Measurements from ENCODE around the gene TANGO6. TPM values are rescaled to one million over a fixed set of nuclear protein-coding genes. Genes with fewer than 3 reads are reported as not detected.

Gene TANGO6
- polyA plus RNA-seq, 1 donor (not counting 4 experiments of a cell fraction or from before 2014, with no cell fraction given) = 13.1 TPM

DNA sequence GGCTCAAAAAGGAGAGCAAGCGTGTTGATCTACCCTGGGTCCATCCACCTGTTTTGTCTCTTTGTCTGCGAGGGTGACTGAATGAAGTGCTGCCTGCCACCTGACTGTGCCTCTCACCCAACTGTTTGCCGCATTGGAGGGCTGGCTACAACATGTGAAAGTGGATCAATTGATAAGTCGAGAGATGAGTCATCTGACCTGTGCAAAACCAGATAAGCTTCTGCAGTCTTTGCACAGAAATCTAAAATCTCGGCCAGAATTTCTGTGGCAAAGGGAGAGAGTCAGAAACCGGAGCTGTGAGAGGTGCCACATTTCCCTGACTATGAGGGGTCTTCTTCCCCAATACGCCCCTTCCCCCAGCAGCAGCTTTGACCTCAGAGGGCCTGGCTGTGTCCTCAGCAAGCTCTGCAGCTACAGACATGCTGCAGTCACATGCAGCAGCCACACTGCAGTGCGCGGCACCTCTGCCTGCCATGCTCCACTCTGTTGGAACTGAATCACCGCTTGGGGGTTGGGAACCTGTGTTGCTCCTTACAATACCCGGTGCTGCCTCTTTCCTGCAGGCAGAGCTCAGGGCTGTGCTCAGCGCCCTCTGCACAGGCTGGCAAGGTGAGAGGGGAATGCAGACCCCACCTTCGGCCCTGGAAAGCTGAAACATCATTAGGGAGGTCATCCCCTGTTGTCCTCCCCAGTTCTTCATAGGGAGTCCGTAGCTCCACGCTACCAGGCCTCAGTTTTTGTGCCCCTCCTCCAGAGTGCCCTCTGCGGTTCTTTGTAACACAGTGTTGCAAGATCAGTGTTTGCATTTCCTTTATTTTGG is 246.0 kb downstream of the TANGO6 start:
- Histone ChIP-seq H3K36me3 (ENCODE audit: control insufficient read depth in 2 of 2, extremely low read depth in 1 of 2, insufficient read depth in 2 of 2, low read length in 2 of 2) (no peaks in the 10 kb centered on the region), H3K4me1 (ENCODE audit: control insufficient read depth, extremely low read depth, insufficient read depth, low read length) (peaks cover 18% of the 10 kb centered on the region), H3K4me3 (ENCODE audit: control insufficient read depth in 2 of 3, extremely low read depth in 1 of 3, insufficient read depth in 2 of 3, low read depth in 1 of 3, low read length in 3 of 3) (no peak overlapping the region), H4K20me1 (ENCODE audit: control insufficient read depth, extremely low read depth, insufficient read depth, low read length) (no peaks in the 10 kb centered on the region), H3K4me2 (ENCODE audit: control insufficient read depth, extremely low read depth, insufficient read depth, low read depth, low read length) (peak overlapping the region; percentile 56), H3K27me3 (ENCODE audit: control insufficient read depth, extremely low read depth, insufficient read depth, low read length) (no peaks in the 10 kb centered on the region), H3K27ac (ENCODE audit: control insufficient read depth, insufficient read depth, low read length) (peak overlapping the region; percentile 23), H3K79me2 (ENCODE audit: control insufficient read depth, insufficient read depth, low read length) (no peaks in the 10 kb centered on the region), H3K9me3 (ENCODE audit: control insufficient read depth, low read depth, low read length) (no peaks in the 10 kb centered on the region), H3K9ac (ENCODE audit: control insufficient read depth, extremely low read depth, insufficient read depth, low read length) (no peak overlapping the region), H2AFZ (ENCODE audit: control insufficient read depth, low read length) (peak overlapping the region; percentile 38), H3K9me1 (ENCODE audit: control insufficient read depth, extremely low read depth, insufficient read depth, low read length) (no peaks in the 10 kb centered on the region)
- no peak for TF ChIP-seq EZH2 (IDR thresholded peaks at IDR 0.05; ENCODE audit: low read length)
- TF ChIP-seq, protein P1, sequence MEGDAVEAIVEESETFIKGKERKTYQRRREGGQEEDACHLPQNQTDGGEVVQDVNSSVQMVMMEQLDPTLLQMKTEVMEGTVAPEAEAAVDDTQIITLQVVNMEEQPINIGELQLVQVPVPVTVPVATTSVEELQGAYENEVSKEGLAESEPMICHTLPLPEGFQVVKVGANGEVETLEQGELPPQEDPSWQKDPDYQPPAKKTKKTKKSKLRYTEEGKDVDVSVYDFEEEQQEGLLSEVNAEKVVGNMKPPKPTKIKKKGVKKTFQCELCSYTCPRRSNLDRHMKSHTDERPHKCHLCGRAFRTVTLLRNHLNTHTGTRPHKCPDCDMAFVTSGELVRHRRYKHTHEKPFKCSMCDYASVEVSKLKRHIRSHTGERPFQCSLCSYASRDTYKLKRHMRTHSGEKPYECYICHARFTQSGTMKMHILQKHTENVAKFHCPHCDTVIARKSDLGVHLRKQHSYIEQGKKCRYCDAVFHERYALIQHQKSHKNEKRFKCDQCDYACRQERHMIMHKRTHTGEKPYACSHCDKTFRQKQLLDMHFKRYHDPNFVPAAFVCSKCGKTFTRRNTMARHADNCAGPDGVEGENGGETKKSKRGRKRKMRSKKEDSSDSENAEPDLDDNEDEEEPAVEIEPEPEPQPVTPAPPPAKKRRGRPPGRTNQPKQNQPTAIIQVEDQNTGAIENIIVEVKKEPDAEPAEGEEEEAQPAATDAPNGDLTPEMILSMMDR (optimal IDR thresholded peaks at IDR 0.05 in 1 of 3, IDR thresholded peaks at IDR 0.05 in 1 of 3, conservative IDR thresholded peaks at IDR 0.05 in 1 of 3; ENCODE audit: extremely low read depth in 1 of 3, insufficient read depth in 2 of 3, low read length in 3 of 3) = peak; percentile 8 to 11 (median 10)
- DNase-seq (ENCODE audit: low read depth, low spot score) (no peak), FAIRE-seq (peak; percentile 53)
- dilution Hi-C loops (cut with MboI; ENCODE audit: extremely low pct_ligation_motif_present, low sequenced_read_pairs) = no loop called here

DNA sequence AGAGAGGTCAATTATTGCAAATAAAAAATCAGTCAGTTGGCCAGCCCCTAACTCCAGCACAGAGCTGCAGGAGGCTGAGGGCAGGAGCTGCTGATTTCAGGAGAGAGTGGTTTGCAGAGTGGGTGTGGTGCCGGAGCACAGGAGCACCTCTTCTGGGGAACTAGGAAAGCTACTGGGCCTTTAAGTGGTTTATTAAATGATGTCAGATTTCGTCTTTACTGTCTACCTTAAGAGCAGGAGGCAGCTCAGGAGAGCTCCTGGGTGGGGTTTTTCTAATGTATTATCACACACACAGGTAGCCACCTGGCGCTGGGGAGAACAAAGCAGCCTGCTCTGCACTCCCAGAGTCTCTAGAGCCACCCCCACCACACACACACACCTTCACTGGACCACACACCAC is 250.6 kb downstream of the TANGO6 start:
- H3K4me3 ChIP-seq (ENCODE audit: control insufficient read depth in 2 of 3, extremely low read depth in 1 of 3, insufficient read depth in 2 of 3, low read depth in 1 of 3, low read length in 3 of 3) = no peak overlapping the region
- H3K79me2 ChIP-seq (ENCODE audit: control insufficient read depth, insufficient read depth, low read length) = no peaks in the 10 kb centered on the region
- no peak overlapping the region for H3K9ac ChIP-seq (ENCODE audit: control insufficient read depth, extremely low read depth, insufficient read depth, low read length)
- dilution Hi-C loops (cut with MboI; ENCODE audit: extremely low pct_ligation_motif_present, low sequenced_read_pairs) = no loop called here
- FAIRE-seq = no peak
- H3K9me1 ChIP-seq (ENCODE audit: control insufficient read depth, extremely low read depth, insufficient read depth, low read length) = no peaks in the 10 kb centered on the region
- no peak for DNase-seq (ENCODE audit: low read depth, low spot score)
- no peaks in the 10 kb centered on the region for H3K9me3 ChIP-seq (ENCODE audit: control insufficient read depth, low read depth, low read length)
- no peak for TF ChIP-seq EZH2 (IDR thresholded peaks at IDR 0.05; ENCODE audit: low read length)
- TF ChIP-seq, protein P1 (optimal IDR thresholded peaks at IDR 0.05 in 1 of 3, IDR thresholded peaks at IDR 0.05 in 1 of 3, conservative IDR thresholded peaks at IDR 0.05 in 1 of 3; ENCODE audit: extremely low read depth in 1 of 3, insufficient read depth in 2 of 3, low read length in 3 of 3) = no peak
- H3K27me3 ChIP-seq (ENCODE audit: control insufficient read depth, extremely low read depth, insufficient read depth, low read length) = no peaks in the 10 kb centered on the region
- no peaks in the 10 kb centered on the region for H4K20me1 ChIP-seq (ENCODE audit: control insufficient read depth, extremely low read depth, insufficient read depth, low read length)
- H3K4me2 ChIP-seq (ENCODE audit: control insufficient read depth, extremely low read depth, insufficient read depth, low read depth, low read length) = no peak overlapping the region
- no peaks in the 10 kb centered on the region for H3K36me3 ChIP-seq (ENCODE audit: control insufficient read depth in 2 of 2, extremely low read depth in 1 of 2, insufficient read depth in 2 of 2, low read length in 2 of 2)
- H2AFZ ChIP-seq (ENCODE audit: control insufficient read depth, low read length) = no peak overlapping the region
- peaks cover 19% of the 10 kb centered on the region for H3K4me1 ChIP-seq (ENCODE audit: control insufficient read depth, extremely low read depth, insufficient read depth, low read length)
- no peak overlapping the region for H3K27ac ChIP-seq (ENCODE audit: control insufficient read depth, insufficient read depth, low read length)

Measured in keratinocyte (primary cell).